B cell (primary cell): ENCODE measurements around the gene PCSK6.

Source experiments
- EZH2 ChIP-seq: IDR thresholded peaks from 2 replicates; pipeline ENCODE4 v1.6.1; 2012; ENCODE audit warnings: borderline replicate concordance, low read depth, mild to moderate bottlenecking, moderate library complexity, low read length; ENCODE audit not compliant: insufficient read depth, poor library complexity, severe bottlenecking
- TF ChIP-seq, protein P1 (sequence below): fragments of 200-600 bp; IDR thresholded peaks from one replicate; pipeline ENCODE4 v1.8.0; 2022; ENCODE audit warnings: antibody characterized with exemption, mild to moderate bottlenecking

DNA sequence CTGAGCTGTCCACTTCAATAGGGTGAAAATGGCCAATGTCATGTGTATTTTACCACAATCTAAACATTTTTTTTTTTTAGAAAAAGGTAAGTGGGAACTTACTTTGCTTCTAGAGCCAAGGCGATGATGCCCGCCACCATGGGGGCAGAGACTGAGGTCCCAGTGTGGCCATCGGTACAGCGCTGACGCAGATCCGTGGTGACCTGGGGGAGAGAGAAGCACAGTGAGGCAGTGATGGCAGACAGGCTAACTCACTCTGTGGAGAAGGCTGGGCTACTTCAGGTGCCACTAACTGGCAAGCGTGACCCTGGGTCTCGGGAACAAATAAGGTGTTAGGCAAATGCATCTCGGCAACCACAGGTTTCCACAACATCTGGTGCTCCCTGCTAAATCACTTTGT lies 100.1 kb downstream of the PCSK6 start:
- TF ChIP-seq EZH2: no peak
- TF ChIP-seq, protein P1, sequence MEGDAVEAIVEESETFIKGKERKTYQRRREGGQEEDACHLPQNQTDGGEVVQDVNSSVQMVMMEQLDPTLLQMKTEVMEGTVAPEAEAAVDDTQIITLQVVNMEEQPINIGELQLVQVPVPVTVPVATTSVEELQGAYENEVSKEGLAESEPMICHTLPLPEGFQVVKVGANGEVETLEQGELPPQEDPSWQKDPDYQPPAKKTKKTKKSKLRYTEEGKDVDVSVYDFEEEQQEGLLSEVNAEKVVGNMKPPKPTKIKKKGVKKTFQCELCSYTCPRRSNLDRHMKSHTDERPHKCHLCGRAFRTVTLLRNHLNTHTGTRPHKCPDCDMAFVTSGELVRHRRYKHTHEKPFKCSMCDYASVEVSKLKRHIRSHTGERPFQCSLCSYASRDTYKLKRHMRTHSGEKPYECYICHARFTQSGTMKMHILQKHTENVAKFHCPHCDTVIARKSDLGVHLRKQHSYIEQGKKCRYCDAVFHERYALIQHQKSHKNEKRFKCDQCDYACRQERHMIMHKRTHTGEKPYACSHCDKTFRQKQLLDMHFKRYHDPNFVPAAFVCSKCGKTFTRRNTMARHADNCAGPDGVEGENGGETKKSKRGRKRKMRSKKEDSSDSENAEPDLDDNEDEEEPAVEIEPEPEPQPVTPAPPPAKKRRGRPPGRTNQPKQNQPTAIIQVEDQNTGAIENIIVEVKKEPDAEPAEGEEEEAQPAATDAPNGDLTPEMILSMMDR: no peak
